K562 (cell line): Measurements from ENCODE around the gene OSBPL3. TPM values are rescaled to one million over a fixed set of nuclear protein-coding genes. Genes with fewer than 3 reads are reported as not detected.

ENCODE experiments used
- ARNT ChIP-seq, 2 experiments: fragments of 450-650 bp; IDR thresholded peaks; 2 replicates each; pipeline ENCODE4 v1.6.1; 2016; ENCODE audit warnings: mild to moderate bottlenecking in 1 of 2
- BHLHE40 ChIP-seq: IDR thresholded peaks from 2 replicates; pipeline ENCODE4 v1.6.1; 2011; ENCODE audit warnings: low read length, improper control_type of control experiment
- EGR1 ChIP-seq: fragments of 450-650 bp; conservative IDR thresholded peaks from 2 replicates; pipeline ENCODE4 v1.6.1; 2017; ENCODE audit warnings: mild to moderate bottlenecking
- ETV6 ChIP-seq, 3 experiments: fragments of 150-350 bp in 1 of 3; sonication (generic) in 1 of 3; formaldehyde crosslinking in 1 of 3; IDR thresholded peaks; 2 replicates each; pipeline versions ENCODE4 v1.6.1 to v1.8.0; 2014 to 2022; ENCODE audit warnings: borderline replicate concordance in 2 of 3, low read depth in 2 of 3, antibody characterized with exemption in 1 of 3, low read length in 1 of 3, mild to moderate bottlenecking in 1 of 3, missing genetic modification reagents in 1 of 3
- HMBOX1 ChIP-seq: sonication (generic); IDR thresholded peaks from 2 replicates; pipeline ENCODE4 v1.6.1; 2016
- KLF13 ChIP-seq: fragments of 450-650 bp; IDR thresholded peaks from 2 replicates; pipeline ENCODE4 v1.6.1; 2016; ENCODE audit warnings: missing genetic modification characterization, low read depth, mild to moderate bottlenecking, missing compliant biosample characterization, moderate library complexity, borderline replicate concordance
- MAFG ChIP-seq: fragments of 450-650 bp; conservative IDR thresholded peaks from 2 replicates; pipeline ENCODE4 v1.6.1; 2016; ENCODE audit warnings: missing genetic modification characterization, missing compliant biosample characterization
- MCM2 ChIP-seq: fragments of 450-650 bp; IDR thresholded peaks from 2 replicates; pipeline ENCODE4 v1.6.1; 2017; ENCODE audit warnings: low read depth, mild to moderate bottlenecking
- ZNF512 ChIP-seq: IDR thresholded peaks from 2 replicates; pipeline ENCODE4 v1.6.1; 2016; ENCODE audit warnings: missing genetic modification characterization, missing compliant biosample characterization
- ZNF75A ChIP-seq: fragments of 450-650 bp; formaldehyde crosslinking; IDR thresholded peaks from 2 replicates; pipeline ENCODE4 v1.4.0; 2020; ENCODE audit warnings: mild to moderate bottlenecking
- ZNF79 ChIP-seq: fragments of 250-450 bp; sonication (Bioruptor Pico); IDR thresholded peaks from 2 replicates; pipeline ENCODE4 v1.4.0; 2020; ENCODE audit warnings: low read depth, mild to moderate bottlenecking, moderate library complexity
- polyA plus RNA-seq, 8 experiments: library from polyadenylated mRNA; depleted of rRNA in 4 of 8; stranded (reverse) in 5 of 8; unstranded in 3 of 8; fragments of >200 nt; fragmentation: Nextera tagmentation in 2 of 8; fragmentation: Illumina TruSeq in 1 of 8; extraction: Ambion mirVana in 2 of 8; extraction: Trizol in 1 of 8; gene quantifications; 2 replicates each; pipeline versions ENCODE4 v1.2.1 to v1.2.3, GENCODE V29; 2011 to 2014; ENCODE audit warnings: inconsistent platforms in 1 of 8, missing spikeins in 1 of 8
- total RNA-seq, 7 experiments: library from RNA; depleted of rRNA in 6 of 7; stranded (reverse); fragments of >200 nt in 6 of 7; fragmentation: Illumina TruSeq in 2 of 7; extraction: Trizol in 2 of 7; gene quantifications; 2 replicates each; pipeline versions ENCODE4 v1.2.1 to v1.2.3, GENCODE V29; 2011 to 2021; ENCODE audit warnings: low replicate concordance in 1 of 7
- TF ChIP-seq, protein P1 (sequence below), 2 experiments: fragments of 450-650 bp; IDR thresholded peaks; 2 replicates each; pipeline ENCODE4 v1.6.1; 2018; ENCODE audit warnings: mild to moderate bottlenecking in 2 of 2, low read depth in 1 of 2; ENCODE audit not compliant: partially characterized antibody in 2 of 2
- TF ChIP-seq, protein P2 (sequence below): fragments of 450-650 bp; formaldehyde crosslinking; conservative IDR thresholded peaks from 2 replicates; pipeline ENCODE4 v1.4.0; 2022; ENCODE audit warnings: mild to moderate bottlenecking, missing genetic modification characterization

The OSBPL3 gene
- total and polyA plus RNA-seq, 9 of the 15 experiments (the other 6 are each of a cell fraction or from before 2014, with no cell fraction given), result 4.8 to 37.2 (median 26.5) TPM

- TF ChIP-seq, protein P1, sequence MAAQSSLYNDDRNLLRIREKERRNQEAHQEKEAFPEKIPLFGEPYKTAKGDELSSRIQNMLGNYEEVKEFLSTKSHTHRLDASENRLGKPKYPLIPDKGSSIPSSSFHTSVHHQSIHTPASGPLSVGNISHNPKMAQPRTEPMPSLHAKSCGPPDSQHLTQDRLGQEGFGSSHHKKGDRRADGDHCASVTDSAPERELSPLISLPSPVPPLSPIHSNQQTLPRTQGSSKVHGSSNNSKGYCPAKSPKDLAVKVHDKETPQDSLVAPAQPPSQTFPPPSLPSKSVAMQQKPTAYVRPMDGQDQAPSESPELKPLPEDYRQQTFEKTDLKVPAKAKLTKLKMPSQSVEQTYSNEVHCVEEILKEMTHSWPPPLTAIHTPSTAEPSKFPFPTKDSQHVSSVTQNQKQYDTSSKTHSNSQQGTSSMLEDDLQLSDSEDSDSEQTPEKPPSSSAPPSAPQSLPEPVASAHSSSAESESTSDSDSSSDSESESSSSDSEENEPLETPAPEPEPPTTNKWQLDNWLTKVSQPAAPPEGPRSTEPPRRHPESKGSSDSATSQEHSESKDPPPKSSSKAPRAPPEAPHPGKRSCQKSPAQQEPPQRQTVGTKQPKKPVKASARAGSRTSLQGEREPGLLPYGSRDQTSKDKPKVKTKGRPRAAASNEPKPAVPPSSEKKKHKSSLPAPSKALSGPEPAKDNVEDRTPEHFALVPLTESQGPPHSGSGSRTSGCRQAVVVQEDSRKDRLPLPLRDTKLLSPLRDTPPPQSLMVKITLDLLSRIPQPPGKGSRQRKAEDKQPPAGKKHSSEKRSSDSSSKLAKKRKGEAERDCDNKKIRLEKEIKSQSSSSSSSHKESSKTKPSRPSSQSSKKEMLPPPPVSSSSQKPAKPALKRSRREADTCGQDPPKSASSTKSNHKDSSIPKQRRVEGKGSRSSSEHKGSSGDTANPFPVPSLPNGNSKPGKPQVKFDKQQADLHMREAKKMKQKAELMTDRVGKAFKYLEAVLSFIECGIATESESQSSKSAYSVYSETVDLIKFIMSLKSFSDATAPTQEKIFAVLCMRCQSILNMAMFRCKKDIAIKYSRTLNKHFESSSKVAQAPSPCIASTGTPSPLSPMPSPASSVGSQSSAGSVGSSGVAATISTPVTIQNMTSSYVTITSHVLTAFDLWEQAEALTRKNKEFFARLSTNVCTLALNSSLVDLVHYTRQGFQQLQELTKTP (IDR thresholded peaks at IDR 0.05; ENCODE audit: low read depth in 1 of 2, partially characterized antibody in 2 of 2), result peak in 1 of 2 experiments; percentile 35
- TF ChIP-seq ARNT (IDR thresholded peaks at IDR 0.05) (peak; percentile 18 to 64; a peak in 1 of 4 replicates), ZNF79 (CRISPR knock-in tag) (no peak), ZNF512 (tag) (no peak), ZNF75A (CRISPR knock-in tag) (no peak), HMBOX1 (peak; percentile 48; the same call in 1 of the 2 replicates), MAFG (tag) (no peak), MCM2 (no peak), BHLHE40 (peak; percentile 88), EGR1 (no peak), ETV6 (IDR thresholded peaks at IDR 0.05; ENCODE audit: borderline replicate concordance in 1 of 2, low read depth in 2 of 2, low read length in 1 of 2) (no peak), ETV6 (CRISPR knock-in tag; IDR thresholded peaks at IDR 0.05; ENCODE audit: borderline replicate concordance) (no peak), KLF13 (tag) (no peak)
- TF ChIP-seq, protein P2, sequence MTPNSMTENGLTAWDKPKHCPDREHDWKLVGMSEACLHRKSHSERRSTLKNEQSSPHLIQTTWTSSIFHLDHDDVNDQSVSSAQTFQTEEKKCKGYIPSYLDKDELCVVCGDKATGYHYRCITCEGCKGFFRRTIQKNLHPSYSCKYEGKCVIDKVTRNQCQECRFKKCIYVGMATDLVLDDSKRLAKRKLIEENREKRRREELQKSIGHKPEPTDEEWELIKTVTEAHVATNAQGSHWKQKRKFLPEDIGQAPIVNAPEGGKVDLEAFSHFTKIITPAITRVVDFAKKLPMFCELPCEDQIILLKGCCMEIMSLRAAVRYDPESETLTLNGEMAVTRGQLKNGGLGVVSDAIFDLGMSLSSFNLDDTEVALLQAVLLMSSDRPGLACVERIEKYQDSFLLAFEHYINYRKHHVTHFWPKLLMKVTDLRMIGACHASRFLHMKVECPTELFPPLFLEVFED (CRISPR knock-in tag), result no peak
These were observed 72.6 kb downstream of the OSBPL3 start (continued) for GRCh38 chr7:24907311-24907886.
